Testis (tissue), 3 donors: ENCODE data around the gene CHRNB1. TPM values are rescaled to one million over a fixed set of nuclear protein-coding genes. Genes with fewer than 3 reads are reported as not detected.

Experiments
- DNase-seq: peaks from one replicate; pipeline ENCODE4 v3.0.0-alpha.2; 2019
- H3K27ac ChIP-seq, 2 donors: fragments of 200-600 bp; sonication (generic); one replicate each; pipeline ENCODE4 v1.5.1; 2019
- H3K27me3 ChIP-seq: fragments of 200-600 bp; sonication (generic); one replicate; pipeline ENCODE4 v1.5.1; 2019
- H3K36me3 ChIP-seq: fragments of 200-600 bp; sonication (generic); one replicate; pipeline ENCODE4 v1.5.1; 2017; ENCODE audit warnings: low read depth; ENCODE audit errors: missing control alignments
- H3K4me1 ChIP-seq: fragments of 200-600 bp; sonication (generic); one replicate; pipeline ENCODE4 v1.5.1; 2019
- H3K4me3 ChIP-seq, 2 donors: fragments of 200-600 bp; sonication (generic); one replicate each; pipeline ENCODE4 v1.5.1; 2017 to 2019
- H3K9me3 ChIP-seq: fragments of 200-600 bp; sonication (generic); one replicate; pipeline ENCODE4 v1.5.1; 2017
- POLR2A ChIP-seq: fragments of 450-650 bp; IDR thresholded peaks from one replicate; pipeline ENCODE4 v1.6.1; 2017; ENCODE audit warnings: antibody characterized with exemption, mild to moderate bottlenecking, moderate library complexity
- WGBS, 2 donors: methylation state at CpG; one replicate each; pipeline ENCODE4 v1.1.5; 2018; 5-methylcytosine and 5-hydroxymethylcytosine counted together
- intact Hi-C: fragments of 100-400 bp; cut with DNase I; formaldehyde crosslinking; loops from one replicate; pipeline ENCODE4 v1.15.1; 2023; ENCODE audit warnings: low total_unique reads
- polyA plus RNA-seq: library from polyadenylated mRNA; stranded (reverse); fragments of 350-450 nt; fragmentation: Illumina TruSeq; extraction: RNeasy Lipid Tissue Mini Kit (QIAGEN cat#74804); gene quantifications from one replicate; pipeline ENCODE4 v1.2.3, GENCODE V29; 2014; ENCODE audit warnings: low read depth, low replicate concordance; ENCODE audit not compliant: insufficient read depth
- total RNA-seq, 2 donors: library from RNA; depleted of rRNA; stranded (reverse); fragments of >200 nt; gene quantifications; one replicate each; pipeline ENCODE4 v1.2.3, GENCODE V29; 2016
- TF ChIP-seq, protein P1 (sequence below), 3 experiments: fragments of 450-650 bp in 2 of 3; fragments of 200-600 bp in 1 of 3; sonication (generic) in 1 of 3; IDR thresholded peaks; one replicate each; pipeline ENCODE4 v1.5.1; 2016 to 2019; ENCODE audit warnings: antibody characterized with exemption in 3 of 3, mild to moderate bottlenecking in 2 of 3, moderate library complexity in 1 of 3

The CHRNB1 gene
- total and polyA plus RNA-seq, 3 donors from 2014 or later: 6.2 to 7.4 (median 6.9) TPM

DNA sequence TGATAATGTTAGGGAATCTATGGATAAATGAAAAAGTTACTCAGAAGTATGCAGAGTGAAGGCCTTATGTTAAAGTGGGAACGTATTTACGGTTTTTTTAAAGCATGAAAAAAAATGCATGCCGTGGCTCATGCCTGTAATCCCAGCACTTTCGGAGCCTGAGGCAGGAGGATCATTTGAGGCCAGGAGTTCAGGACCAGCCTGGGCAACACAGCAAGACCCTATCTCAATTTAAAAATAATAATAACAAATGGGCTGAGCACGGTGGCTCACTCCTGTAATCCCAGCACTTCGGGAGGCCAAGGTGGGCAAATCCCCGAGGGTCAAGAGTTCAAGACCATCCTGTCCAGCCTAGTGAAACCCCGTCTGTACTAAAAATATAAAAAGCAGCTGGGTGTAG, 45.3 kb downstream of the CHRNB1 start:
- Histone ChIP-seq H3K27ac (no peak overlapping the region), H3K4me3 (no peak overlapping the region), H3K27me3 (no peaks in the 10 kb centered on the region), H3K36me3 (no peaks in the 10 kb centered on the region), H3K4me1 (peaks cover 38% of the 10 kb centered on the region), H3K9me3 (no peaks in the 10 kb centered on the region)
- no peak for DNase-seq
- intact Hi-C loops: no loop called here
- no peak for TF ChIP-seq POLR2A
- TF ChIP-seq, protein P1, sequence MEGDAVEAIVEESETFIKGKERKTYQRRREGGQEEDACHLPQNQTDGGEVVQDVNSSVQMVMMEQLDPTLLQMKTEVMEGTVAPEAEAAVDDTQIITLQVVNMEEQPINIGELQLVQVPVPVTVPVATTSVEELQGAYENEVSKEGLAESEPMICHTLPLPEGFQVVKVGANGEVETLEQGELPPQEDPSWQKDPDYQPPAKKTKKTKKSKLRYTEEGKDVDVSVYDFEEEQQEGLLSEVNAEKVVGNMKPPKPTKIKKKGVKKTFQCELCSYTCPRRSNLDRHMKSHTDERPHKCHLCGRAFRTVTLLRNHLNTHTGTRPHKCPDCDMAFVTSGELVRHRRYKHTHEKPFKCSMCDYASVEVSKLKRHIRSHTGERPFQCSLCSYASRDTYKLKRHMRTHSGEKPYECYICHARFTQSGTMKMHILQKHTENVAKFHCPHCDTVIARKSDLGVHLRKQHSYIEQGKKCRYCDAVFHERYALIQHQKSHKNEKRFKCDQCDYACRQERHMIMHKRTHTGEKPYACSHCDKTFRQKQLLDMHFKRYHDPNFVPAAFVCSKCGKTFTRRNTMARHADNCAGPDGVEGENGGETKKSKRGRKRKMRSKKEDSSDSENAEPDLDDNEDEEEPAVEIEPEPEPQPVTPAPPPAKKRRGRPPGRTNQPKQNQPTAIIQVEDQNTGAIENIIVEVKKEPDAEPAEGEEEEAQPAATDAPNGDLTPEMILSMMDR (IDR thresholded peaks at IDR 0.05): no peak
- 59 to 65% methylated on average over 8 of the region's 8 CpGs for WGBS, 2 donors

DNA sequence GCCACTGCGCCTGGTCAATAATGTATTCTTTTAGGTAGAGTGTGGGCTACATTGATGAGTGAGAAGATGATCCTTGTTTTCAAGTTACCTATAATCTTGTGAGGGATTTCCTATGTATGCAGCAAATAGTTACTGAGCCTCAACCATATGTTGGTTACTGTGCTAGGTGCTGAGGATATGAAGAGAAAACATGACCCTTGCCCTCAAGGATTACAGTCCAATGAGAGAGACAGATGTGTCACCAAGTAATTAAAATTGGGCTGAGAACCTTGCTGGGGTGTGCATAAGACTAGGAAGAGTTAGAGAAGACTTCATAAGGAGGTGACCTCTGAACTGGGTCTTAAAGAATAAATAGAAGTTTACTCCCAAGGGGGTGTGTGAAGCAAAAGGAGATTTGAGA, 46.7 kb downstream of the CHRNB1 start:
- WGBS, 2 donors: 86 to 97% methylated on average over 1 of the region's 1 CpG
- TF ChIP-seq POLR2A: no peak
- TF ChIP-seq, protein P1 (IDR thresholded peaks at IDR 0.05): no peak
- Histone ChIP-seq H3K4me1 (peaks cover 29% of the 10 kb centered on the region), H3K36me3 (no peaks in the 10 kb centered on the region), H3K9me3 (no peaks in the 10 kb centered on the region), H3K27me3 (no peaks in the 10 kb centered on the region), H3K4me3 (no peak overlapping the region), H3K27ac (no peak overlapping the region)
- intact Hi-C loops: no loop called here
- DNase-seq: no peak

DNA sequence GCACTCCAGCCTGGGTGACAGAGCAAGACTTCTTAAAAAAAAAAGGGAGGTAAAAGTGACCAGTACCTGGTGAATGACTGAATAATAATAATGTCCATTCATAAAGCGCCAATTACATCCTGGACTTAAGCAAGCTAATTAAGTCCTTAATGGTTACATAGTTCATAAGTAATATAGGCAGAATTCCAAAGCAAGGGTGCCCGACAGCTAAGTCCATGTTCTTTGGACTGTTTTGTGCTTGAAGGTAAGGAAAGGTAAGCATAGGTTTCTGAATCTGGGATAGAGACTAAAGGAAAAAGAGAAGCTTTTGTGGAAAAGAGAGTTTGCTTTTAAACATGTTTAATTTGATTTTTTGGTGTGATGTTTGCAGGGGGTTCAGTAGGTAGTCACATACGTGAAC, 49.1 kb downstream of the CHRNB1 start:
- intact Hi-C loops: no loop called here
- DNase-seq: no peak
- no peak overlapping the region for H3K4me3 ChIP-seq
- H3K27me3 ChIP-seq: no peaks in the 10 kb centered on the region
- H3K27ac ChIP-seq: no peak overlapping the region
- no peaks in the 10 kb centered on the region for H3K36me3 ChIP-seq
- H3K9me3 ChIP-seq: no peaks in the 10 kb centered on the region
- TF ChIP-seq POLR2A: no peak
- TF ChIP-seq, protein P1 (IDR thresholded peaks at IDR 0.05): no peak
- 79 to 86% methylated on average over 3 of the region's 3 CpGs for WGBS, 2 donors
- H3K4me1 ChIP-seq: peaks cover 11% of the 10 kb centered on the region

DNA sequence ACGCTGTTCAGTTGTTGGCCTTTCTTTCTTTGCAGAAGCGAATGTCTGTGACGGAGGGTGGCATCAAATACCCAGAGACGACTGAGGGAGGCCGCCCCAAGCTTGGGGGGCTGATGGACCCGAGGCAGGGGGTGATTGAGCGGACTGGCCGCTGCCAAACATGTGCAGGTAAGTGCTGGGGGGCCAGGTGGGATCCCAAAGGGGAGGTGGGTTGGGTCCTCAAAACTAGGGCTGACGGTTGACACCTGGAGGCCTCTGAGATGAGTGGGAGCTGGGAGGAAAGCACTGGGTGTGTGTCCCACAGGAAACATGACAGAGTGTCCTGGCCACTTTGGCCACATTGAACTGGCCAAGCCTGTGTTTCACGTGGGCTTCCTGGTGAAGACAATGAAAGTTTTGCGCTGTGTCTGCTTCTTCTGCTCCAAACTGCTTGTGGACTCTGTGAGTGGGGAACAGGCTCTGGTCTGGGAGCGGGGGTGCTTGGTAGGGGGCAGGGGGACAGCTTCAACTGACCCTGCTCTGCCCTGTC, 51.1 kb downstream of the CHRNB1 start:
- 79 to 84% methylated on average over 12 of the region's 12 CpGs for WGBS, 2 donors
- no peaks in the 10 kb centered on the region for H3K9me3 ChIP-seq
- intact Hi-C loops: no loop called here
- TF ChIP-seq POLR2A: no peak
- TF ChIP-seq, protein P1 (IDR thresholded peaks at IDR 0.05): no peak
- no peaks in the 10 kb centered on the region for H3K27me3 ChIP-seq
- H3K27ac ChIP-seq: no peak overlapping the region
- no peak for DNase-seq
- H3K4me3 ChIP-seq: no peak overlapping the region
- H3K4me1 ChIP-seq: no peaks in the 10 kb centered on the region
- H3K36me3 ChIP-seq: peaks cover 4% of the 10 kb centered on the region

DNA sequence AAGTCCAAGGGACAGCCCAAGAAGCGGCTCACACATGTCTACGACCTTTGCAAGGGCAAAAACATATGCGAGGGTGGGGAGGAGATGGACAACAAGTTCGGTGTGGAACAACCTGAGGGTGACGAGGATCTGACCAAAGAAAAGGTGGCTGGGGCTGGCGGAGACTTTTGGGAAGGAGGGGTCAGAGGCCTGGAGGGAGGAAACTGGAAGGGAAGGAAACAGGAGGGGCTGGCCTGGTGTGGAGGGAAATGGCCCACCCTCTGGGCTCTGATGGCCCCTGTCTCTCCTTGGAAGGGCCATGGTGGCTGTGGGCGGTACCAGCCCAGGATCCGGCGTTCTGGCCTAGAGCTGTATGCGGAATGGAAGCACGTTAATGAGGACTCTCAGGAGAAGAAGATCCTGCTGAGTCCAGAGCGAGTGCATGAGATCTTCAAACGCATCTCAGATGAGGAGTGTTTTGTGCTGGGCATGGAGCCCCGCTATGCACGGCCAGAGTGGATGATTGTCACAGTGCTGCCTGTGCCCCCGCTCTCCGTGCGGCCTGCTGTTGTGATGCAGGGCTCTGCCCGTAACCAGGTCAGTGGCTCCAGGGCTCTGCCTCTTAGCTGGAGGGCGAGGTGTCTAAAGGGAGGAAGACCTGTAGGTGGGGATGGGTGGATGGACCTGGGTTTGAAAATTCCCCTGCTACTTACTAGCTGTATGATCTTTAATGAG, 51.8 kb downstream of the CHRNB1 start:
- Histone ChIP-seq H3K4me3 (no peak overlapping the region), H3K4me1 (no peaks in the 10 kb centered on the region), H3K36me3 (peaks cover 4% of the 10 kb centered on the region), H3K9me3 (no peaks in the 10 kb centered on the region), H3K27ac (no peak overlapping the region), H3K27me3 (no peaks in the 10 kb centered on the region)
- intact Hi-C loops: no loop called here
- TF ChIP-seq, protein P1 (IDR thresholded peaks at IDR 0.05): no peak
- TF ChIP-seq POLR2A: no peak
- no peak for DNase-seq
- WGBS, 2 donors: 83% methylated on average over 10 to 20 of the region's 20 CpGs
